Transverse colon (tissue), 4 donors: Measurements from ENCODE around the gene IGSF3. TPM values are rescaled to one million over a fixed set of nuclear protein-coding genes. Genes with fewer than 3 reads are reported as not detected.

ENCODE experiments used
- DNase-seq: peaks from one replicate; pipeline ENCODE4 v3.0.0-alpha.2; 2019
- H3K27ac ChIP-seq, 4 donors: fragments of 200-600 bp; sonication (generic); 2 replicates each; pipeline ENCODE4 v1.5.1; 2016 to 2018; ENCODE audit warnings: inconsistent platforms in 4 of 4
- H3K27me3 ChIP-seq: fragments of 200-600 bp; sonication (generic); 2 replicates; pipeline ENCODE4 v1.5.1; 2017; ENCODE audit warnings: inconsistent platforms
- H3K36me3 ChIP-seq, 4 donors: fragments of 200-600 bp; sonication (generic); 2 replicates each; pipeline ENCODE4 v1.5.1; 2017 to 2019; ENCODE audit warnings: inconsistent platforms in 4 of 4
- H3K4me1 ChIP-seq, 4 donors: fragments of 200-600 bp; sonication (generic); 2 replicates each; pipeline ENCODE4 v1.5.1; 2017 to 2020; ENCODE audit warnings: inconsistent platforms in 4 of 4
- H3K4me3 ChIP-seq, 4 donors: fragments of 200-600 bp; sonication (generic); 1 replicate in 1 of 4; 2 replicates in 3 of 4; pipeline versions ENCODE4 v1.5.1 to v1.6.1; 2017 to 2019; ENCODE audit warnings: inconsistent platforms in 4 of 4
- H3K9me3 ChIP-seq, 2 donors: fragments of 200-600 bp; sonication (generic); 2 replicates each; pipeline ENCODE4 v1.5.1; 2017 to 2019; ENCODE audit warnings: inconsistent platforms in 2 of 2
- EP300 ChIP-seq: sonication (generic); formaldehyde crosslinking; IDR thresholded peaks from one replicate; pipeline ENCODE4 v1.6.1; 2017; ENCODE audit warnings: antibody characterized with exemption, low read depth
- POLR2A ChIP-seq: fragments of 450-650 bp; IDR thresholded peaks from one replicate; pipeline ENCODE4 v1.6.1; 2016; ENCODE audit warnings: antibody characterized with exemption, mild to moderate bottlenecking, moderate library complexity
- POLR2AphosphoS5 ChIP-seq, 3 donors: sonication (generic); formaldehyde crosslinking; IDR thresholded peaks; one replicate each; pipeline ENCODE4 v1.6.1; 2016; ENCODE audit warnings: antibody characterized with exemption in 3 of 3
- WGBS, 2 donors: methylation state at CpG; one replicate each; pipeline ENCODE4 v1.1.5; 2018; ENCODE audit warnings: low coverage in 1 of 2; 5-methylcytosine and 5-hydroxymethylcytosine counted together
- in situ Hi-C, 4 donors: fragments of 200-750 bp; cut with MboI; loops; one replicate each; pipeline versions ENCODE4 v1.15.0 to v1.15.1; 2017; ENCODE audit warnings: low sequenced_read_pairs in 3 of 4, low pct_ligation_motif_present in 1 of 4, low pct_unique_long_range_greater_than_20kb in 1 of 4
- intact Hi-C: fragments of 100-400 bp; cut with DNase I; formaldehyde crosslinking; loops from one replicate; pipeline ENCODE4 v1.15.1; 2023; ENCODE audit warnings: low total_unique reads
- total RNA-seq, 4 donors: library from RNA; depleted of rRNA; stranded (reverse); fragments of >200 nt; gene quantifications; one replicate each; pipeline ENCODE4 v1.1.0, GENCODE V29; 2016
- TF ChIP-seq, protein P1 (sequence below), 5 experiments: fragments of 200-600 bp in 3 of 5; fragments of 450-650 bp in 2 of 5; sonication (generic) in 3 of 5; IDR thresholded peaks; 1 replicate in 2 of 5; 2 replicates in 3 of 5; pipeline ENCODE4 v1.5.1; 2016 to 2017; ENCODE audit warnings: antibody characterized with exemption in 5 of 5, inconsistent platforms in 3 of 5, mild to moderate bottlenecking in 2 of 5, moderate library complexity in 1 of 5

IGSF3 gene
- total RNA-seq, 4 donors from 2014 or later, result 36.7 to 75.8 (median 56.9) TPM

DNA sequence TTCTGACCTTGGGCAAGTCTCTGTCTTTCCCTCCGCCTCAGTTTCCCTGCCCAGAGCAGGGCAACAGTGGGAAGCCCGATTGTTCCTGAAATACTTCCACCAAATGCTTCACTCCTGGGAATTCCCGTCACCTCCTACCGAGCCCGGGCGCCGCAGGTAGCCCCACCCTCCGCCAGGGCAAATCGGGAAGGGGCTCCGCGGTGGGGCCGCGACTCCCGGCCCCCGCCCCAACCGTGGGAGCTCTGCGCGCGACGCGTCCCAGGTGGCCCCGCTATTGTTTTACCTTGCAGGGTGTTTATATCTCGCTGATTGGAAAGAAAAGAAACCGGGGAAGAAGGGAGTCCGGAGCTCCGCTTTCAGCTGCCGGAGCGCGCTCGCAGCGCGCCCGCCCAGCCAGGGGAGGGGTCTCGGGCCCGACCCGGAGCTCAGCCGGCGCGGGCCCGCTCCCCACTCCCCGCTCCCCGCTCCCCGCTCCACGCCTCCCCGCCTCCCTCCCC lies 407 bp downstream of the IGSF3 start:
- no peak for DNase-seq
- H3K4me1 ChIP-seq, result peaks cover 0 to 43% (median 28%) of the 10 kb centered on the region in 4 donors
- H3K27me3 ChIP-seq, result peaks cover 6% of the 10 kb centered on the region
- intact Hi-C loops, result no loop called here
- TF ChIP-seq, protein P1, sequence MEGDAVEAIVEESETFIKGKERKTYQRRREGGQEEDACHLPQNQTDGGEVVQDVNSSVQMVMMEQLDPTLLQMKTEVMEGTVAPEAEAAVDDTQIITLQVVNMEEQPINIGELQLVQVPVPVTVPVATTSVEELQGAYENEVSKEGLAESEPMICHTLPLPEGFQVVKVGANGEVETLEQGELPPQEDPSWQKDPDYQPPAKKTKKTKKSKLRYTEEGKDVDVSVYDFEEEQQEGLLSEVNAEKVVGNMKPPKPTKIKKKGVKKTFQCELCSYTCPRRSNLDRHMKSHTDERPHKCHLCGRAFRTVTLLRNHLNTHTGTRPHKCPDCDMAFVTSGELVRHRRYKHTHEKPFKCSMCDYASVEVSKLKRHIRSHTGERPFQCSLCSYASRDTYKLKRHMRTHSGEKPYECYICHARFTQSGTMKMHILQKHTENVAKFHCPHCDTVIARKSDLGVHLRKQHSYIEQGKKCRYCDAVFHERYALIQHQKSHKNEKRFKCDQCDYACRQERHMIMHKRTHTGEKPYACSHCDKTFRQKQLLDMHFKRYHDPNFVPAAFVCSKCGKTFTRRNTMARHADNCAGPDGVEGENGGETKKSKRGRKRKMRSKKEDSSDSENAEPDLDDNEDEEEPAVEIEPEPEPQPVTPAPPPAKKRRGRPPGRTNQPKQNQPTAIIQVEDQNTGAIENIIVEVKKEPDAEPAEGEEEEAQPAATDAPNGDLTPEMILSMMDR (IDR thresholded peaks at IDR 0.05), result no peak
- H3K9me3 ChIP-seq, result no peaks in the 10 kb centered on the region
- H3K36me3 ChIP-seq, result no peaks in the 10 kb centered on the region
- in situ Hi-C loops, result no loop called here
- peak overlapping the region; percentile 21 to 82 (median 72) for H3K4me3 ChIP-seq
- WGBS, 2 donors, result 1% methylated on average over 36 of the region's 45 CpGs; no CpG with 5 or more reads in 1 of the 2 donors
- peak overlapping the region; percentile 3 to 76 (median 71) for H3K27ac ChIP-seq

- WGBS, 2 donors, result 6 to 11% methylated on average over 5 to 28 of the region's 28 CpGs
- Histone ChIP-seq H3K4me1 (peaks cover 0 to 43% (median 28%) of the 10 kb centered on the region in 4 donors), H3K27ac (peak overlapping the region in 3 of 4 donors; percentile 67 to 76 (median 75)), H3K36me3 (no peaks in the 10 kb centered on the region), H3K9me3 (no peaks in the 10 kb centered on the region), H3K27me3 (peaks cover 6% of the 10 kb centered on the region), H3K4me3 (peak overlapping the region; percentile 21 to 82 (median 72))
- intact Hi-C loops (no loop called here), in situ Hi-C loops (no loop called here)
- TF ChIP-seq, protein P1 (IDR thresholded peaks at IDR 0.05), result peak in 1 of 5 experiments; percentile 10
- TF ChIP-seq POLR2A, result no peak
- no peak for DNase-seq
Observed at GRCh38 chr1:116666187-116667077, 1.1 kb downstream of the IGSF3 start.

GRCh38 chr1:116664978-116665371 lies 2.6 kb downstream of the IGSF3 start:
- intact Hi-C loops, result no loop called here
- H3K36me3 ChIP-seq, result no peaks in the 10 kb centered on the region
- no peak overlapping the region for H3K4me3 ChIP-seq
- DNase-seq, result no peak
- peaks cover 6% of the 10 kb centered on the region for H3K27me3 ChIP-seq
- H3K9me3 ChIP-seq, result no peaks in the 10 kb centered on the region
- peaks cover 0 to 43% (median 28%) of the 10 kb centered on the region in 4 donors for H3K4me1 ChIP-seq
- in situ Hi-C loops, result no loop called here
- 70% methylated on average over 4 of the region's 4 CpGs; no CpG with 5 or more reads in 1 of the 2 donors for WGBS, 2 donors
- TF ChIP-seq POLR2A (no peak), EP300 (no peak), POLR2AphosphoS5 (IDR thresholded peaks at IDR 0.05) (peak in 2 of 3 donors; percentile 19 to 53)
- TF ChIP-seq, protein P1 (IDR thresholded peaks at IDR 0.05), result no peak
- peak overlapping the region in 3 of 4 donors; percentile 4 to 39 (median 14) for H3K27ac ChIP-seq

- in situ Hi-C loops (no loop called here), intact Hi-C loops (no loop called here)
- TF ChIP-seq POLR2AphosphoS5 (IDR thresholded peaks at IDR 0.05) (no peak), POLR2A (no peak), EP300 (no peak)
- TF ChIP-seq, protein P1 (IDR thresholded peaks at IDR 0.05), result no peak
- H3K4me3 ChIP-seq, result no peak overlapping the region
- WGBS, 2 donors, result 87% methylated on average over 5 of the region's 5 CpGs; no CpG with 5 or more reads in 1 of the 2 donors
- H3K9me3 ChIP-seq, result no peaks in the 10 kb centered on the region
- H3K4me1 ChIP-seq, result peaks cover 0 to 43% (median 28%) of the 10 kb centered on the region in 4 donors
- peak overlapping the region in 2 of 4 donors; percentile 4 to 39 for H3K27ac ChIP-seq
- peaks cover 6% of the 10 kb centered on the region for H3K27me3 ChIP-seq
- no peak for DNase-seq
- no peaks in the 10 kb centered on the region for H3K36me3 ChIP-seq
Observed at GRCh38 chr1:116664366-116664977, 3.1 kb downstream of the IGSF3 start.
